OCI-LY7 (cell line): ENCODE data around the gene PUM2.

Source experiments
- EZH2phosphoT487 ChIP-seq: fragments of 200-600 bp; sonication (generic); IDR thresholded peaks from 2 replicates; pipeline ENCODE4 v1.6.1; 2018; ENCODE audit warnings: low read depth, borderline replicate concordance, mild to moderate bottlenecking, mixed run types, antibody characterized with exemption, low read length, moderate library complexity, mixed read lengths
- TF ChIP-seq, protein P1 (sequence below): fragments of 200-600 bp; sonication (generic); conservative IDR thresholded peaks from 2 replicates; pipeline ENCODE4 v1.5.1; 2014; ENCODE audit warnings: mild to moderate bottlenecking, antibody characterized with exemption, low read length, moderate library complexity, mixed read lengths

DNA sequence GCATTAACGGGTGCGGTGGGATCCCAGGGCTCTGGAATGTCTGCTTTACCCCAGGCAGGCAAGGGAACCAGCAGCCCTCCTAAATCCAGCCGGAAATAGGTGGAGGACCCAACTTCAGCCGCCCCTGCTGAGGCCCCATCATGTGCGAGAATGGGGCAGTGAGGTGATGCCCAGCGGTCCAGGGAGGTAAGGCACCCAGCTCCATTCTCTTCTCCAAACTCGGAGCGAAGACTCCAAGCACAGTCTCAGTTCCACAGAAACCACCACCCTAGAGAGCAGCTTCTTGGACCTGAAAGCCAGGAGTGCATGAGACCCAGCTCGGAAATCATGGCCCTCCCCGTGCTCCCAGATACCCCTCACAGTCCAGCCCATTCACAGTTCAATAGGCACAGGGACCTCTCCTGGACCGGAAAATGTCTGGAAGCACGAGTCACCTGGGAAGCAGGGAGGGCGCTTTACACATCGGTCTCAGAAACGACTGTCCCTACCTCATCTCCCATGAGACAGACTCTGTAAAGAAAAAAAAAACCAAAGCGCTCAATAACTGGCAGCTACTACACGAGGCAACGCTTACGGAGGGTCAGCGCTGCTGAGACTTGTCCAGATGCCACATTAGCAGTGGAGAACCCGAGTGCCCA is 127.8 kb downstream of the PUM2 start:
- TF ChIP-seq EZH2phosphoT487: no peak
- TF ChIP-seq, protein P1, sequence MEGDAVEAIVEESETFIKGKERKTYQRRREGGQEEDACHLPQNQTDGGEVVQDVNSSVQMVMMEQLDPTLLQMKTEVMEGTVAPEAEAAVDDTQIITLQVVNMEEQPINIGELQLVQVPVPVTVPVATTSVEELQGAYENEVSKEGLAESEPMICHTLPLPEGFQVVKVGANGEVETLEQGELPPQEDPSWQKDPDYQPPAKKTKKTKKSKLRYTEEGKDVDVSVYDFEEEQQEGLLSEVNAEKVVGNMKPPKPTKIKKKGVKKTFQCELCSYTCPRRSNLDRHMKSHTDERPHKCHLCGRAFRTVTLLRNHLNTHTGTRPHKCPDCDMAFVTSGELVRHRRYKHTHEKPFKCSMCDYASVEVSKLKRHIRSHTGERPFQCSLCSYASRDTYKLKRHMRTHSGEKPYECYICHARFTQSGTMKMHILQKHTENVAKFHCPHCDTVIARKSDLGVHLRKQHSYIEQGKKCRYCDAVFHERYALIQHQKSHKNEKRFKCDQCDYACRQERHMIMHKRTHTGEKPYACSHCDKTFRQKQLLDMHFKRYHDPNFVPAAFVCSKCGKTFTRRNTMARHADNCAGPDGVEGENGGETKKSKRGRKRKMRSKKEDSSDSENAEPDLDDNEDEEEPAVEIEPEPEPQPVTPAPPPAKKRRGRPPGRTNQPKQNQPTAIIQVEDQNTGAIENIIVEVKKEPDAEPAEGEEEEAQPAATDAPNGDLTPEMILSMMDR: no peak
